ENCODE measurements around the gene SH3RF3.

DNA sequence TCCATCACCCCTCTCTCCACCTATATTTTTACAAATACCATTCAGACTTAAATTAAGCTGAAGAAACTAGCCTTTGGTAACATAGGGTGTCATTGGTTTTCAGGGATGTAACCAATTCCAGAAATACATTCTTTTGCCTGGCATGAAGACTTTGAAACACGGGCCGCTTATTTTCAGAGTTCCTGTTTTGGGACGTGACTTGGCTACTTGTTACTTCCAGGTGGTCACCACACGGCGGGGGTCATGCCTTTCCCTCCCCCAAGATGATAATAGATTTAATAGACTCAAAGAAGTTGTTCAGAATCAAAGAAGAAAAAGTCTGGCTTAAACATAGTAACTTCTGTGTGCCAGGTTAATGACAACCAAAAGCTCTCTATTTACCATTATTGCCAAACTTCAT lies 374.2 kb downstream of the SH3RF3 start:
- TF ChIP-seq, protein P1, sequence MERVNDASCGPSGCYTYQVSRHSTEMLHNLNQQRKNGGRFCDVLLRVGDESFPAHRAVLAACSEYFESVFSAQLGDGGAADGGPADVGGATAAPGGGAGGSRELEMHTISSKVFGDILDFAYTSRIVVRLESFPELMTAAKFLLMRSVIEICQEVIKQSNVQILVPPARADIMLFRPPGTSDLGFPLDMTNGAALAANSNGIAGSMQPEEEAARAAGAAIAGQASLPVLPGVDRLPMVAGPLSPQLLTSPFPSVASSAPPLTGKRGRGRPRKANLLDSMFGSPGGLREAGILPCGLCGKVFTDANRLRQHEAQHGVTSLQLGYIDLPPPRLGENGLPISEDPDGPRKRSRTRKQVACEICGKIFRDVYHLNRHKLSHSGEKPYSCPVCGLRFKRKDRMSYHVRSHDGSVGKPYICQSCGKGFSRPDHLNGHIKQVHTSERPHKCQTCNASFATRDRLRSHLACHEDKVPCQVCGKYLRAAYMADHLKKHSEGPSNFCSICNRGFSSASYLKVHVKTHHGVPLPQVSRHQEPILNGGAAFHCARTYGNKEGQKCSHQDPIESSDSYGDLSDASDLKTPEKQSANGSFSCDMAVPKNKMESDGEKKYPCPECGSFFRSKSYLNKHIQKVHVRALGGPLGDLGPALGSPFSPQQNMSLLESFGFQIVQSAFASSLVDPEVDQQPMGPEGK (CRISPR knock-in tag; IDR thresholded peaks at IDR 0.05; ENCODE audit: borderline replicate concordance), result no peak
- TF ChIP-seq ZNF565 (CRISPR knock-in tag; conservative IDR thresholded peaks at IDR 0.05; ENCODE audit: low read depth) (no peak), CSDC2 (CRISPR knock-in tag; IDR thresholded peaks at IDR 0.05) (no peak), RARB (CRISPR knock-in tag; IDR thresholded peaks at IDR 0.05) (no peak), BACH2 (CRISPR knock-in tag; IDR thresholded peaks at IDR 0.05; ENCODE audit: borderline replicate concordance) (no peak), OSR1 (CRISPR knock-in tag; IDR thresholded peaks at IDR 0.05) (no peak), ZC3H10 (CRISPR knock-in tag; IDR thresholded peaks at IDR 0.05) (no peak), ESRRG (CRISPR knock-in tag; IDR thresholded peaks at IDR 0.05) (no peak)
- TF ChIP-seq, protein P2, sequence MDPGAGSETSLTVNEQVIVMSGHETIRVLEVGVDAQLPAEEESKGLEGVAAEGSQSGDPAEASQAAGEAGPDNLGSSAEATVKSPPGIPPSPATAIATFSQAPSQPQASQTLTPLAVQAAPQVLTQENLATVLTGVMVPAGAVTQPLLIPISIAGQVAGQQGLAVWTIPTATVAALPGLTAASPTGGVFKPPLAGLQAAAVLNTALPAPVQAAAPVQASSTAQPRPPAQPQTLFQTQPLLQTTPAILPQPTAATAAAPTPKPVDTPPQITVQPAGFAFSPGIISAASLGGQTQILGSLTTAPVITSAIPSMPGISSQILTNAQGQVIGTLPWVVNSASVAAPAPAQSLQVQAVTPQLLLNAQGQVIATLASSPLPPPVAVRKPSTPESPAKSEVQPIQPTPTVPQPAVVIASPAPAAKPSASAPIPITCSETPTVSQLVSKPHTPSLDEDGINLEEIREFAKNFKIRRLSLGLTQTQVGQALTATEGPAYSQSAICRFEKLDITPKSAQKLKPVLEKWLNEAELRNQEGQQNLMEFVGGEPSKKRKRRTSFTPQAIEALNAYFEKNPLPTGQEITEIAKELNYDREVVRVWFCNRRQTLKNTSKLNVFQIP (CRISPR knock-in tag; IDR thresholded peaks at IDR 0.05; ENCODE audit: borderline replicate concordance, low read depth), result no peak
- TF ChIP-seq, protein P3, sequence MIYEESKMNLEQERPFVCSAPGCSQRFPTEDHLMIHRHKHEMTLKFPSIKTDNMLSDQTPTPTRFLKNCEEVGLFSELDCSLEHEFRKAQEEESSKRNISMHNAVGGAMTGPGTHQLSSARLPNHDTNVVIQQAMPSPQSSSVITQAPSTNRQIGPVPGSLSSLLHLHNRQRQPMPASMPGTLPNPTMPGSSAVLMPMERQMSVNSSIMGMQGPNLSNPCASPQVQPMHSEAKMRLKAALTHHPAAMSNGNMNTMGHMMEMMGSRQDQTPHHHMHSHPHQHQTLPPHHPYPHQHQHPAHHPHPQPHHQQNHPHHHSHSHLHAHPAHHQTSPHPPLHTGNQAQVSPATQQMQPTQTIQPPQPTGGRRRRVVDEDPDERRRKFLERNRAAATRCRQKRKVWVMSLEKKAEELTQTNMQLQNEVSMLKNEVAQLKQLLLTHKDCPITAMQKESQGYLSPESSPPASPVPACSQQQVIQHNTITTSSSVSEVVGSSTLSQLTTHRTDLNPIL (CRISPR knock-in tag; IDR thresholded peaks at IDR 0.05; ENCODE audit: low read depth), result no peak

All from SK-N-SH treated with all-trans-retinoic acid at 6 μM for 48 hours (cell line).